Gastroesophageal sphincter (tissue), 4 donors: Measurements from ENCODE around the gene ZNF74. TPM values are rescaled to one million over a fixed set of nuclear protein-coding genes. Genes with fewer than 3 reads are reported as not detected.

Experiments used
- ATAC-seq: fragments of 150-250 bp; one replicate; pipeline ENCODE4 v1.9.1; 2016; ENCODE audit warnings: mild to moderate bottlenecking, moderate library complexity
- H3K27ac ChIP-seq, 4 donors: fragments of 200-600 bp; sonication (generic) in 3 of 4; 1 replicate in 3 of 4; 2 replicates in 1 of 4; pipeline ENCODE4 v1.5.1; 2016 to 2019
- H3K27me3 ChIP-seq: fragments of 200-600 bp; sonication (generic); one replicate; pipeline ENCODE4 v1.5.1; 2019
- H3K36me3 ChIP-seq, 2 donors: fragments of 200-600 bp; sonication (generic); one replicate each; pipeline ENCODE4 v1.5.1; 2019; ENCODE audit warnings: control low read depth in 1 of 2
- H3K4me1 ChIP-seq, 3 donors: fragments of 200-600 bp; sonication (generic); 1 replicate in 2 of 3; 2 replicates in 1 of 3; pipeline ENCODE4 v1.5.1; 2016 to 2019; ENCODE audit warnings: control low read depth in 2 of 3
- H3K4me3 ChIP-seq, 2 donors: fragments of 200-600 bp; sonication (generic); one replicate each; pipeline ENCODE4 v1.5.1; 2019; ENCODE audit warnings: mild to moderate bottlenecking in 1 of 2, moderate library complexity in 1 of 2
- H3K9me3 ChIP-seq, 3 donors: fragments of 200-600 bp; sonication (generic); one replicate each; pipeline ENCODE4 v1.5.1; 2017 to 2019; ENCODE audit warnings: control low read depth in 2 of 3
- EP300 ChIP-seq: sonication (generic); formaldehyde crosslinking; IDR thresholded peaks from one replicate; pipeline ENCODE4 v1.6.1; 2017; ENCODE audit warnings: antibody characterized with exemption, mild to moderate bottlenecking
- POLR2A ChIP-seq, 2 donors: fragments of 450-650 bp; IDR thresholded peaks; one replicate each; pipeline ENCODE4 v1.6.1; 2017; ENCODE audit warnings: antibody characterized with exemption in 2 of 2, mild to moderate bottlenecking in 2 of 2, moderate library complexity in 1 of 2
- POLR2AphosphoS5 ChIP-seq: sonication (generic); formaldehyde crosslinking; IDR thresholded peaks from one replicate; pipeline ENCODE4 v1.6.1; 2017; ENCODE audit warnings: antibody characterized with exemption
- WGBS, 2 donors: methylation state at CpG; one replicate each; pipeline ENCODE4 v1.1.5; 2018; ENCODE audit warnings: low coverage in 1 of 2; 5-methylcytosine and 5-hydroxymethylcytosine counted together
- total RNA-seq, 4 donors: library from RNA; depleted of rRNA; stranded (reverse); fragments of >200 nt; gene quantifications; one replicate each; pipeline ENCODE4 v1.1.0, GENCODE V29; 2016
- TF ChIP-seq, protein P1 (sequence below), 4 experiments: fragments of 200-600 bp in 2 of 4; fragments of 450-650 bp in 2 of 4; sonication (generic) in 1 of 4; IDR thresholded peaks; one replicate each; pipeline ENCODE4 v1.5.1; 2017 to 2019; ENCODE audit warnings: antibody characterized with exemption in 4 of 4, mild to moderate bottlenecking in 2 of 4, moderate library complexity in 2 of 4

ZNF74 gene
- total RNA-seq, 4 donors from 2014 or later, result 8.6 to 19.9 (median 11.1) TPM

DNA sequence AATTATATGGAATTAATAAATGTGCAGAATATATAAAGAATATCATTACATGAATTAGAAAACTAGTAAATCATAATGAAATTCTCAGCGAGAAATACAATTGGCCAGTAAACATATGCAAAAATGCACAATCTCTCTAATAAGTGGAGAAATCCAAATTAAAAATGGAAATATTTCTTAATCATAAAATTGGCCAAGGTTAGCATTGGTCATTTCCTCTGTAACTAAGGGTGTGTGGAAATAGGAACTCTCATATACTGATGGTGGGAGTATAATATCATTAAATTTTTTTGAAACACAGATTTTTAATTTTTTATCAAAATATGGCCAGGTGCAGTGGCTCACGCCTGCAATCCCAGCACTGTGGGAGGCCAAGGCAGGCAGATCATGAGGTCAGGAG, 7.6 kb upstream of the ZNF74 start:
- no peak for ATAC-seq
- TF ChIP-seq POLR2AphosphoS5, result no peak
- TF ChIP-seq, protein P1, sequence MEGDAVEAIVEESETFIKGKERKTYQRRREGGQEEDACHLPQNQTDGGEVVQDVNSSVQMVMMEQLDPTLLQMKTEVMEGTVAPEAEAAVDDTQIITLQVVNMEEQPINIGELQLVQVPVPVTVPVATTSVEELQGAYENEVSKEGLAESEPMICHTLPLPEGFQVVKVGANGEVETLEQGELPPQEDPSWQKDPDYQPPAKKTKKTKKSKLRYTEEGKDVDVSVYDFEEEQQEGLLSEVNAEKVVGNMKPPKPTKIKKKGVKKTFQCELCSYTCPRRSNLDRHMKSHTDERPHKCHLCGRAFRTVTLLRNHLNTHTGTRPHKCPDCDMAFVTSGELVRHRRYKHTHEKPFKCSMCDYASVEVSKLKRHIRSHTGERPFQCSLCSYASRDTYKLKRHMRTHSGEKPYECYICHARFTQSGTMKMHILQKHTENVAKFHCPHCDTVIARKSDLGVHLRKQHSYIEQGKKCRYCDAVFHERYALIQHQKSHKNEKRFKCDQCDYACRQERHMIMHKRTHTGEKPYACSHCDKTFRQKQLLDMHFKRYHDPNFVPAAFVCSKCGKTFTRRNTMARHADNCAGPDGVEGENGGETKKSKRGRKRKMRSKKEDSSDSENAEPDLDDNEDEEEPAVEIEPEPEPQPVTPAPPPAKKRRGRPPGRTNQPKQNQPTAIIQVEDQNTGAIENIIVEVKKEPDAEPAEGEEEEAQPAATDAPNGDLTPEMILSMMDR (IDR thresholded peaks at IDR 0.05), result no peak
- TF ChIP-seq EP300, result no peak
- TF ChIP-seq POLR2A (IDR thresholded peaks at IDR 0.05), result no peak
- Histone ChIP-seq H3K27ac (no peak overlapping the region), H3K36me3 (no peaks in the 10 kb centered on the region), H3K27me3 (peaks cover 36% of the 10 kb centered on the region), H3K4me1 (no peaks in the 10 kb centered on the region), H3K4me3 (no peak overlapping the region), H3K9me3 (no peaks in the 10 kb centered on the region)
- WGBS, 2 donors, result 75 to 92% methylated on average over 2 of the region's 2 CpGs

DNA sequence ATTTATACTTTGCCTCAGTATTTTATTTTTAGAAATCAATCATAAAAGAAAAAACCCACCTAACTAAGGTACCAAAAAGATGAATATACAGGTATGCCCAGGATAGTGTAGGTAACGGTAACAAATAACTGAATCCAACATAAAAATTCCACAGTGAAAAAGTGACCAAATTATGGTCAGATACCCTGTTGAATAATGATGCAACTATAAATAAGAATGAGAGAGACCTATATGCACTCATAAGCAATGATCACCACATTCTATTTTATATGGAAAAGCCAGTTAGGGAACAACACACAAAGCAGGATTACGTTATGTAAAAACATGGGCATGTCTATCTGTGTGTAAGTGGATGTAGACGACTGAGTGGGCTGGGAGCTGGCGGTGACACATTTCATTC, 7.0 kb upstream of the ZNF74 start:
- Histone ChIP-seq H3K27me3 (peaks cover 36% of the 10 kb centered on the region), H3K9me3 (no peaks in the 10 kb centered on the region), H3K4me3 (no peak overlapping the region), H3K4me1 (no peaks in the 10 kb centered on the region), H3K27ac (no peak overlapping the region), H3K36me3 (no peaks in the 10 kb centered on the region)
- TF ChIP-seq EP300 (no peak), POLR2AphosphoS5 (no peak), POLR2A (IDR thresholded peaks at IDR 0.05) (no peak)
- TF ChIP-seq, protein P1 (IDR thresholded peaks at IDR 0.05), result no peak
- WGBS, 2 donors, result 84% methylated on average over 4 of the region's 4 CpGs
- ATAC-seq, result no peak

DNA sequence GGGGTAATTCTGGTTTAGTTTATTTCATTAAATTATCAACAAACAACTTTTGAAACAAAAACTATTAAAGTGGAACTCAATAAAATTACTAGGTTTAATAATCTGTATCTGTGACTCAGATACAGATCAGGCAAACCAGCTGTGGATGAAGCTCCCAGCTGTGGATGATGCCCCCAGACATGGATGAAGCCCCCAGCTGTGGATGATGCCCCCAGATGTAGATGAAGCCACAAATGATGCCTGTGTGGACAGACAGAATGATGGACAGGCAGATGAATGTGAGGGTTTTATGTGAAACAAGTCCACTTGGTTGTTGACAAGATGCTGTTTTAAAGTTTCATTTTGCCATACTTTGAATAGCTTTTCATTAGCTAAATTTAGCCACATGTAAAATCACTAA, 5.8 kb upstream of the ZNF74 start:
- Histone ChIP-seq H3K4me1 (peaks cover 0 to under 1% (median 0%) of the 10 kb centered on the region in 3 donors), H3K36me3 (no peaks in the 10 kb centered on the region), H3K4me3 (no peak overlapping the region), H3K27me3 (peaks cover 32% of the 10 kb centered on the region), H3K27ac (no peak overlapping the region), H3K9me3 (no peaks in the 10 kb centered on the region)
- no peak for ATAC-seq
- TF ChIP-seq EP300, result no peak
- TF ChIP-seq, protein P1 (IDR thresholded peaks at IDR 0.05), result no peak
- TF ChIP-seq POLR2AphosphoS5, result no peak
- TF ChIP-seq POLR2A (IDR thresholded peaks at IDR 0.05), result no peak

DNA sequence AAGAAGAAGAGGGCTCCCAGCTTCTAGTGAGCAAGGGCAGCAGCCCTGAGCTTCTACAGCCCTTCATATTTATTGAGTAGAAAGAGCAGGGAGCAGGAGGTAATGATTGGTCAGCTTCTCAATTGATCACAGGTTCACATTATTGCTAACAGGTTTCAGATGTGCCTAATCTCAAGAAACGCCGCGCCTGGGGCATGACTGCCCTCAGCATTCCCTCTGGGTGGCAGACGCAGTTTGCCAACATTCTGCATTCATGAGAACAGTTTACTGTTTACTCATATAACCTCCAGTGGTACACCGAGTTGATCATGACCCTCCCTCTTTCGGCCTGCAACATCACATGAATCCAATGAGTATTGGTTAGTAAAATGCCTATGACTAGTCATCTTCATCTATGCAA, 4.7 kb upstream of the ZNF74 start:
- 87 to 100% methylated on average over 3 to 6 of the region's 6 CpGs for WGBS, 2 donors
- TF ChIP-seq POLR2A (IDR thresholded peaks at IDR 0.05) (no peak), EP300 (no peak), POLR2AphosphoS5 (no peak)
- TF ChIP-seq, protein P1 (IDR thresholded peaks at IDR 0.05), result no peak
- H3K27me3 ChIP-seq, result peaks cover 21% of the 10 kb centered on the region
- no peaks in the 10 kb centered on the region for H3K36me3 ChIP-seq
- no peak overlapping the region for H3K27ac ChIP-seq
- H3K4me1 ChIP-seq, result peaks cover 0 to 6% (median 0%) of the 10 kb centered on the region in 3 donors
- no peak for ATAC-seq
- H3K9me3 ChIP-seq, result no peaks in the 10 kb centered on the region
- H3K4me3 ChIP-seq, result no peak overlapping the region

DNA sequence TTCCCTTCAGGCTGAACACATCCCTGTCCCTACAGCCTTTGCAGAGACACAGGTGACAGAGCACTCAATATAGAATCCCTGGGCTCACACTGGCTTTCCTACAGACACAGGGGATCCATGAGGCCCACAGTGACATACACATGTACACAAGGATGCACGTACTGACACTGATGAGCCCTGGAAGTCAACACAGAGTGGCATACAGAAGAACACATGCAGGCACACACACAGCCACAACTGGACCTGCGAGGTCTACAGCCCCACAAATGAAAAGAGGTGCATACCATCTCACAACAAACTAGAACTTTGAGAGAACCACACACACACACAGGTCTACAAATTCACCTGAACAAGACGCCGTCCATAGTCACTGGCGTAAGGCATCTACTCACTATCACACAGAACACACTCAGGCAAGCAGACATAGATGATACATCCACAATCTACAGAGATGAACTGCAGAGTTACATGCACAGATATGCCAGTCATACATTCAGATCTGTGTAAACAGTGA, 3.5 kb upstream of the ZNF74 start:
- Histone ChIP-seq H3K9me3 (no peaks in the 10 kb centered on the region), H3K36me3 (no peaks in the 10 kb centered on the region), H3K27me3 (peaks cover 9% of the 10 kb centered on the region), H3K4me3 (no peak overlapping the region), H3K27ac (no peak overlapping the region), H3K4me1 (peaks cover 0 to 18% (median 7%) of the 10 kb centered on the region in 3 donors)
- WGBS, 2 donors, result 67 to 100% methylated on average over 1 to 4 of the region's 5 CpGs
- no peak for ATAC-seq
- TF ChIP-seq POLR2AphosphoS5 (no peak), EP300 (no peak)
